IPS-11a (cell line): ENCODE data around the gene PYURF.
"Not testable (repeated sequence)": the region's sequence is repeated elsewhere in the genome, so short reads cannot be mapped to it uniquely, and the experiment has no call there.

ENCODE experiments used
- H3K4me3 ChIP-seq: one replicate; pipeline ENCODE4 v1.5.1; 2013; ENCODE audit warnings: low read depth, low read length, control low read depth

PYURF gene

GRCh38 chr4:88523325-88524129 lies at the start of gene PYURF:
TSS of gene PYURF (minus strand) at chr4:88523776. CDS start at chr4:88523700, 76 bp downstream.
- H3K4me3 ChIP-seq: peak within 1 kb of the TSS; percentile 86

GRCh38 chr4:88570001-88570400 lies 46.4 kb upstream of the PYURF start:
- H3K4me3 ChIP-seq: no peak overlapping the region

- no peak overlapping the region for H3K4me3 ChIP-seq
Observed at GRCh38 chr4:88567591-88567990, 44.0 kb upstream of the PYURF start.

- no peak overlapping the region for H3K4me3 ChIP-seq
Observed at GRCh38 chr4:88549815-88550214, 26.2 kb upstream of the PYURF start.

- not testable (repeated sequence) for H3K4me3 ChIP-seq
Observed at GRCh38 chr4:88539322-88540068, 15.9 kb upstream of the PYURF start.

GRCh38 chr4:88537709-88538108 lies 14.1 kb upstream of the PYURF start:
- H3K4me3 ChIP-seq: no peak overlapping the region

- H3K4me3 ChIP-seq: no peak overlapping the region
Observed at GRCh38 chr4:88535090-88535755, 11.6 kb upstream of the PYURF start.

- H3K4me3 ChIP-seq: no peak overlapping the region
Observed at GRCh38 chr4:88533937-88534750, 10.6 kb upstream of the PYURF start.

GRCh38 chr4:88533088-88533790 lies 9.7 kb upstream of the PYURF start:
- H3K4me3 ChIP-seq: peak overlapping the region; percentile 22

GRCh38 chr4:88531549-88531948 lies 8.0 kb upstream of the PYURF start:
- no peak overlapping the region for H3K4me3 ChIP-seq

- H3K4me3 ChIP-seq: no peak overlapping the region
Observed at GRCh38 chr4:88528861-88529260, 5.3 kb upstream of the PYURF start.

- H3K4me3 ChIP-seq: no peak overlapping the region
Observed at GRCh38 chr4:88527787-88528186, 4.2 kb upstream of the PYURF start.

- H3K4me3 ChIP-seq: no peak overlapping the region
Observed at GRCh38 chr4:88526221-88526815, 2.7 kb upstream of the PYURF start.

- H3K4me3 ChIP-seq: peak overlapping the region; percentile 86
Observed at GRCh38 chr4:88524171-88524570, 595 bp upstream of the PYURF start.

GRCh38 chr4:88522702-88523324 lies 763 bp downstream of the PYURF start:
- H3K4me3 ChIP-seq: peak overlapping the region; percentile 86

- H3K4me3 ChIP-seq: no peak overlapping the region
Observed at GRCh38 chr4:88518911-88519310, 4.7 kb downstream of the PYURF start.

- H3K4me3 ChIP-seq: no peak overlapping the region
Observed at GRCh38 chr4:88517825-88518224, 5.8 kb downstream of the PYURF start.

GRCh38 chr4:88516746-88517145 lies 6.8 kb downstream of the PYURF start:
- no peak overlapping the region for H3K4me3 ChIP-seq
